A549 (cell line): ENCODE measurements around the gene TAX1BP1. TPM values are rescaled to one million over a fixed set of nuclear protein-coding genes. Genes with fewer than 3 reads are reported as not detected.

ENCODE experiments used
- ATAC-seq, 2 experiments: fragments of 200-7000 bp in 1 of 2; fragments of >200 bp in 1 of 2; cut with Nextera tagmentation in 1 of 2; cut with Tn5 transposase in 1 of 2; 3 replicates each; pipeline versions ENCODE4 v1.8.0 to v1.9.1; 2018 to 2020; ENCODE audit warnings: mild to moderate bottlenecking in 1 of 2, moderate library complexity in 1 of 2
- CTCF ChIA-PET: fragments of 300-600 bp; sonication (Branson Sonifier 250); formaldehyde crosslinking; extraction: SDS; loops from one replicate; lab custom pipeline; 2021; ENCODE audit warnings: antibody characterized with exemption, inconsistent platforms; lab: Yijun Ruan, JAX
- POLR2A ChIA-PET: fragments of 350-600 bp; formaldehyde crosslinking; extraction: SDS; loops from one replicate; lab custom pipeline; 2021; ENCODE audit warnings: antibody characterized with exemption, inconsistent platforms; lab: Yijun Ruan, JAX
- DNase-seq, 2 experiments: peaks; one replicate each; pipeline versions ENCODE4 v3.0.0 to v3.0.0-alpha.2; 2011 to 2016; ENCODE audit warnings: low read depth in 1 of 2, low spot score in 1 of 2
- FAIRE-seq: peaks from 2 replicates; lab custom pipeline; 2011; peaks lifted over from hg19 to GRCh38; lab: Jason Lieb, UNC
- H3K27ac ChIP-seq, 2 experiments: fragments of >200 bp; sonication (Bioruptor Twin); formaldehyde crosslinking; 3 replicates each; pipeline ENCODE4 v1.5.1; 2016 to 2017
- H3K4me1 ChIP-seq: fragments of >200 bp; sonication (Bioruptor Twin); formaldehyde crosslinking; 3 replicates; pipeline ENCODE4 v1.6.1; 2016
- H3K4me2 ChIP-seq: fragments of >200 bp; sonication (Bioruptor Twin); formaldehyde crosslinking; 3 replicates; pipeline ENCODE4 v1.6.1; 2016
- H3K4me3 ChIP-seq: fragments of >200 bp; sonication (Bioruptor Twin); formaldehyde crosslinking; 3 replicates; pipeline ENCODE4 v1.5.1; 2016
- H3K9me3 ChIP-seq: fragments of >200 bp; sonication (Bioruptor Twin); formaldehyde crosslinking; 3 replicates; pipeline ENCODE4 v1.6.1; 2016
- E2F6 ChIP-seq: IDR thresholded peaks from 2 replicates; pipeline ENCODE4 v1.6.1; 2012; ENCODE audit warnings: low read depth, borderline replicate concordance
- EHMT2 ChIP-seq: fragments of 200-600 bp; sonication (generic); IDR thresholded peaks from 2 replicates; pipeline ENCODE4 v1.6.1; 2016; ENCODE audit warnings: antibody characterized with exemption, low read depth, mild to moderate bottlenecking, moderate library complexity
- FOSB ChIP-seq: fragments of 250-450 bp; sonication (Bioruptor Pico); IDR thresholded peaks from 2 replicates; pipeline ENCODE4 v1.5.0; 2020; ENCODE audit warnings: mild to moderate bottlenecking, moderate library complexity
- GATA3 ChIP-seq: IDR thresholded peaks from 2 replicates; pipeline ENCODE4 v1.6.1; 2012; ENCODE audit warnings: borderline replicate concordance
- HEYL ChIP-seq: fragments of 250-450 bp; sonication (Bioruptor Pico); IDR thresholded peaks from 2 replicates; pipeline ENCODE4 v1.8.0; 2021; ENCODE audit warnings: mild to moderate bottlenecking, moderate library complexity
- RNF2 ChIP-seq: fragments of 200-600 bp; sonication (generic); IDR thresholded peaks from 2 replicates; pipeline ENCODE4 v1.6.1; 2016; ENCODE audit warnings: low read depth, mild to moderate bottlenecking, antibody characterized with exemption, moderate library complexity, borderline replicate concordance
- ZSCAN20 ChIP-seq: fragments of 250-450 bp; sonication (Bioruptor Pico); IDR thresholded peaks from 2 replicates; pipeline ENCODE4 v1.8.0; 2022; ENCODE audit warnings: mild to moderate bottlenecking, moderate library complexity
- WGBS: methylation state at CpG from one replicate; pipeline ENCODE4 v1.1.6; 2017; ENCODE audit errors: missing lambda C conversion rate; 5-methylcytosine and 5-hydroxymethylcytosine counted together
- polyA plus RNA-seq, 4 experiments: library from polyadenylated mRNA; depleted of rRNA in 3 of 4; stranded (reverse); fragments of >200 nt; fragmentation: RNase III in 1 of 4; extraction: RNeasy Plus Mini Kit Qiagen cat#74134 plus additional on column Dnase treatment in 1 of 4; gene quantifications; 2 replicates in 3 of 4; 3 replicates in 1 of 4; pipeline ENCODE4 v1.2.3, GENCODE V29; 2011 to 2017
- TF ChIP-seq, protein P1 (sequence below): IDR thresholded peaks from 2 replicates; pipeline ENCODE4 v1.6.1; 2012
- TF ChIP-seq, protein P2 (sequence below): IDR thresholded peaks from 2 replicates; pipeline ENCODE4 v1.6.1; 2012

TAX1BP1 gene
- polyA plus RNA-seq, 2 of the 4 experiments (the other 2 are of a cell fraction) = 105 to 180 TPM

DNA sequence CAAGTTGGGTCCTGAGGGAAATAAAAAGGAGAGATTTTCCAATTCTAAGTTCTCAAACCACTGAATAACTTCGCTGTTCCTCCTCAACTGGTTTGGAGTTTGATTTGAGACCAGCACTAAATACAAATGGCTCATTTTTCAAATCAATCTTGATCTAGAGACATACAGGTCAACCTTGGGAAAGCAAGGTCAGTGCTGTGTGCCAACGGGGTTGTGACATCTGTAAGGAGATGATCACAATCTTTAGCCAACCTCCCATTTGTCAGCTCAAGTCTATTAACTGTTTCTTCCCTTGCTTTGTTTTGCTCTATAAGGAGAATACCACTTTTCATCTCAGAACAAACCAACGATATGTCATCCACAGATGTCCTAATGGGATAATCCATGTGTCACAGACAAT lies 131.1 kb downstream of the TAX1BP1 start:
- peaks cover 15% of the 10 kb centered on the region for H3K4me1 ChIP-seq
- POLR2A ChIA-PET = no interaction called here
- ATAC-seq (no peak), FAIRE-seq (no peak), DNase-seq (no peak)
- TF ChIP-seq, protein P1, sequence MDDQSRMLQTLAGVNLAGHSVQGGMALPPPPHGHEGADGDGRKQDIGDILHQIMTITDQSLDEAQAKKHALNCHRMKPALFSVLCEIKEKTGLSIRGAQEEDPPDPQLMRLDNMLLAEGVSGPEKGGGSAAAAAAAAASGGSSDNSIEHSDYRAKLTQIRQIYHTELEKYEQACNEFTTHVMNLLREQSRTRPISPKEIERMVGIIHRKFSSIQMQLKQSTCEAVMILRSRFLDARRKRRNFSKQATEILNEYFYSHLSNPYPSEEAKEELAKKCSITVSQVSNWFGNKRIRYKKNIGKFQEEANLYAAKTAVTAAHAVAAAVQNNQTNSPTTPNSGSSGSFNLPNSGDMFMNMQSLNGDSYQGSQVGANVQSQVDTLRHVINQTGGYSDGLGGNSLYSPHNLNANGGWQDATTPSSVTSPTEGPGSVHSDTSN = no peak
- H3K4me3 ChIP-seq = no peak overlapping the region
- CTCF ChIA-PET = interaction anchor here (1.0 to 2.0 kb wide), 2 partner anchors 50 to 96 kb away, joined by 4 to 5 read pairs; no protein-coding TSS in a partner anchor
- no peak overlapping the region for H3K27ac ChIP-seq
- WGBS = 54% methylated on average over 3 of the region's 3 CpGs
- no peaks in the 10 kb centered on the region for H3K9me3 ChIP-seq
- no peak overlapping the region for H3K4me2 ChIP-seq

DNA sequence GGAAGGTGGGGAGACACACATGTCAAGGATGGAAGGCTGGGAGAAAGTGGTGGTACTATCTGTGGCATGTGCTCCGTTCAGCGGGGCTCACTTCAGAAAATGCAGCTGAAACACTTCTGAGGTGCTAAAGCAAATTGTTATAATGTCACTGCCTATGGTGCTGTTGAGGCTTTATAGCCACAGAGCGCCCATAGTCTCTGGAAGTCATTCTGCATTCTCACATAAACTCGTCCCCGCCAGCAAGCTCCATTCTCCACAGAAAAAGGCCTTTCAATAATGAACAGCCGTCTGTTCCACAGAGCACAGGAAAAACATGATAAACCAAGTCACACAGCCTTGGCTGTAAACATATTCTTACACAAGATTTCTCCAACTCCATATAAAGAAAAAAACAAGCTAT lies 131.9 kb downstream of the TAX1BP1 start:
- WGBS = 88% methylated on average over 6 of the region's 6 CpGs
- Histone ChIP-seq H3K4me2 (no peak overlapping the region), H3K4me3 (no peak overlapping the region), H3K27ac (no peak overlapping the region), H3K9me3 (no peaks in the 10 kb centered on the region), H3K4me1 (peaks cover 15% of the 10 kb centered on the region)
- DNase-seq (no peak), ATAC-seq (no peak), FAIRE-seq (no peak)
- POLR2A ChIA-PET = no interaction called here
- CTCF ChIA-PET = interaction anchor here (1.0 to 2.0 kb wide), 2 partner anchors 49 to 97 kb away, joined by 4 to 5 read pairs; no protein-coding TSS in a partner anchor
- TF ChIP-seq GATA3 = no peak

- WGBS = 88% methylated on average over 17 of the region's 17 CpGs
- Histone ChIP-seq H3K4me2 (no peak overlapping the region), H3K27ac (no peak overlapping the region), H3K4me3 (no peak overlapping the region), H3K4me1 (peaks cover 15% of the 10 kb centered on the region), H3K9me3 (no peaks in the 10 kb centered on the region)
- ChIA-PET POLR2A (no interaction called here), CTCF (interaction anchor here (1.0 to 2.0 kb wide), 2 partner anchors 48 to 98 kb away, joined by 4 to 5 read pairs; no protein-coding TSS in a partner anchor)
- FAIRE-seq (no peak), ATAC-seq (no peak), DNase-seq (no peak)
- no peak for TF ChIP-seq FOSB (CRISPR knock-in tag)
- no peak for TF ChIP-seq EHMT2
- no peak for TF ChIP-seq ZSCAN20 (CRISPR knock-in tag)
Measured at GRCh38 chr7:27872356-27873275, 132.7 kb downstream of the TAX1BP1 start.

- ATAC-seq (peak in 1 of 2 experiments; percentile 57; a peak in 3 of 6 replicates), FAIRE-seq (peak; percentile 7), DNase-seq (peak in 1 of 2 experiments; percentile 7)
- POLR2A ChIA-PET = no interaction called here
- Histone ChIP-seq H3K4me1 (peaks cover 15% of the 10 kb centered on the region), H3K4me2 (peak overlapping the region; percentile 62), H3K9me3 (no peaks in the 10 kb centered on the region), H3K27ac (peak overlapping the region in 1 of 2 experiments; percentile 10; a peak in 2 of 6 replicates), H3K4me3 (no peak overlapping the region)
- TF ChIP-seq ZSCAN20 (CRISPR knock-in tag) (no peak), HEYL (CRISPR knock-in tag) (no peak), E2F6 (no peak), RNF2 (no peak)
- TF ChIP-seq, protein P2, sequence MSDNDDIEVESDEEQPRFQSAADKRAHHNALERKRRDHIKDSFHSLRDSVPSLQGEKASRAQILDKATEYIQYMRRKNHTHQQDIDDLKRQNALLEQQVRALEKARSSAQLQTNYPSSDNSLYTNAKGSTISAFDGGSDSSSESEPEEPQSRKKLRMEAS = 0 out of 2 replicates have a peak, but pooled peaks have one; percentile 20
- 65% methylated on average over 13 of the region's 13 CpGs for WGBS
- CTCF ChIA-PET = interaction anchor here (1.0 to 1.2 kb wide), 2 partner anchors 25 to 685 kb away, joined by 3 to 4 read pairs; no protein-coding TSS in a partner anchor
Measured at GRCh38 chr7:27873981-27874957, 134.3 kb downstream of the TAX1BP1 start.
